Activated naive CD4-positive, alpha-beta T cell treated with anti-CD3 and anti-CD28 coated beads, Interleukin-2, amount 10 ng/mL, durations not matched to agents 7 days and 5 days (primary cell): ENCODE data around the gene NCDN.
"Not testable (repeated sequence)": the region's sequence is repeated elsewhere in the genome, so short reads cannot be mapped to it uniquely, and the experiment has no call there.

Experiments
- CTCF ChIA-PET: fragments of 350-600 bp; sonication (Branson Sonifier 250); formaldehyde crosslinking; loops from one replicate; lab custom pipeline; 2021; ENCODE audit warnings: antibody characterized with exemption; lab: Charles Lee
- DNase-seq: peaks from one replicate; pipeline ENCODE4 v3.0.0-alpha.2; 2020
- H3K27ac Mint-ChIP-seq: one replicate; pipeline ENCODE4 v1.8.0; 2021; ENCODE audit warnings: mild to moderate bottlenecking, moderate library complexity, mixed read lengths
- H3K27me3 Mint-ChIP-seq: one replicate; pipeline ENCODE4 v1.8.0; 2021; ENCODE audit warnings: mild to moderate bottlenecking, mixed read lengths
- H3K36me3 Mint-ChIP-seq: one replicate; pipeline ENCODE4 v1.8.0; 2021; ENCODE audit warnings: mixed read lengths
- H3K4me1 Mint-ChIP-seq: one replicate; pipeline ENCODE4 v1.8.0; 2021; ENCODE audit warnings: mixed read lengths
- H3K4me3 Mint-ChIP-seq: one replicate; pipeline ENCODE4 v1.8.0; 2021; ENCODE audit warnings: mild to moderate bottlenecking, moderate library complexity, mixed read lengths
- H3K9me3 Mint-ChIP-seq: one replicate; pipeline ENCODE4 v1.8.0; 2021; ENCODE audit warnings: mixed read lengths

The NCDN gene

DNA sequence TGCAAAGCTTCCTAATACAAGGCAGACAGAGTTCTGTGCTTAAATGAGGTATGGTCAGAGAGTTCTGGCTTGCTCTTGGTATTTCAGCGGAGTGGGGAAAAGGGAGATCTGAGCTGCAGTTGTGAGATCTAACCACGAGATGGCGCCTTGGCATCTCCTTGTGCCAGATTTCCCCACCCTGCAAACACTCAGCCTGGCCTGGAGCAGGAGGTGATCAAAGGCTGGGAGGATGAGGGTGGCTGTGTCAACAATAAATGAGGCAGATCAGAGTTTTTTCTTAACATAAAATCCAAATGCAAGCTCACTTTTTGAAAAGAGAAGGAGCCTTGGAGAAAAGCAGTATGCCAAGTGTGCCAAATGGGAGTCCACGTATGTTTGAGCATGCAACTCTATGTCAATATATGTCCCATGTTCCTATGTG is 11.4 kb downstream of the NCDN start:
- peak; percentile 80 for DNase-seq
- Mint-ChIP-seq H3K27me3 (peaks cover 35% of the 10 kb centered on the region), H3K36me3 (peaks cover 8% of the 10 kb centered on the region), H3K4me3 (no peak overlapping the region), H3K27ac (no peak overlapping the region), H3K4me1 (peaks cover 6% of the 10 kb centered on the region), H3K9me3 (no peaks in the 10 kb centered on the region)
- CTCF ChIA-PET: interaction anchor here (0.8 to 5.9 kb wide), 21 partner anchors 9 to 213 kb away, joined by 3 to 171 read pairs (median 6); partner anchors contain the start of genes C1orf216 and CLSPN

DNA sequence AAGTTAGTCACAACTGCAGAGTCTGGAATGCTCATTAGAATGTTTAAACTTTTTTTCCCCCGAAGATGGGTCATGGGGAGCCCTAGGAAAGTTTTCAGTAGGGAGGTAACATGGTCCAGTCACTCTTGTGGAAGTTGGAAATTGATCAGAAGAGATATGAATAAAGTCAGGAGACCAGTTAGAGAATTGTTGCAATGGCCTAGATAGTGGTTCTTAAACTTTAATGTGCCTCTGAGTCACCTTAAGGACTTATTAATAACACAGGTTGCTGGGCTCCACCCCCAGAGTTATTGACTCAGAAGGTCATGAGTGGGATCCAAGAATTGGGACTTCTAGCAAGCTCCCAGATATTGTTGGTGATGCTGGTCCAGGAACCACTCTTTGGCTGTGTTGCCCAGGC is 12.3 kb downstream of the NCDN start:
- Mint-ChIP-seq H3K27me3 (peaks cover 43% of the 10 kb centered on the region), H3K27ac (no peak overlapping the region), H3K4me1 (peaks cover 2% of the 10 kb centered on the region), H3K9me3 (no peaks in the 10 kb centered on the region), H3K36me3 (peaks cover 3% of the 10 kb centered on the region), H3K4me3 (no peak overlapping the region)
- CTCF ChIA-PET: interaction anchor here (3.4 to 4.8 kb wide), 2 partner anchors 145 to 158 kb away, joined by 24 to 40 read pairs; no protein-coding TSS in a partner anchor
- DNase-seq: peak; percentile 11

- no peaks in the 10 kb centered on the region for H3K9me3 Mint-ChIP-seq
- peak; percentile 15 for DNase-seq
- CTCF ChIA-PET: interaction anchor here (2.9 to 4.8 kb wide), 3 partner anchors 119 to 157 kb away, joined by 11 to 40 read pairs (median 24); no protein-coding TSS in a partner anchor
- H3K36me3 Mint-ChIP-seq: peaks cover 3% of the 10 kb centered on the region
- H3K27me3 Mint-ChIP-seq: peaks cover 50% of the 10 kb centered on the region
- no peak overlapping the region for H3K27ac Mint-ChIP-seq
- no peak overlapping the region for H3K4me3 Mint-ChIP-seq
- peaks cover 5% of the 10 kb centered on the region for H3K4me1 Mint-ChIP-seq
Observed at GRCh38 chr1:35570589-35571137, 13.1 kb downstream of the NCDN start.

DNA sequence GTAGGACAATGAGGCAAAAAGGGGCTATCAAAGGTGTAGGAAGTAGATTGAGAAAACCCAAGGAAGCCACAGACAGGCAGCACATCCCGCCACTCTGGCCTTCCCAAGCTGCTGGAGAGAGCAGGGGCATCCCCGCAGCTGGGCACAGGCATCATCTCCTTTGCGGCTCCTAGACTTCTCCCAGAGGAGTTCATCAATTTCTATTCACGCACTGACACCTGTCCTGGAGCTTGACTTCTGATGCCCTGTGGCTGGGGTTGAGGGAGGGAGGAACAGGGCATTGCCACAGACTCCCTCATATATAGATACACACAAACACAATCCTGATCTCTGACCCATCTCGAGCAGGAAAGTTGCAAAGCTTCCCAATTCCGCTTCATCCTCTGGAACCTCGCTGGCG is 13.7 kb downstream of the NCDN start:
- Mint-ChIP-seq H3K4me1 (peaks cover 11% of the 10 kb centered on the region), H3K9me3 (no peaks in the 10 kb centered on the region), H3K36me3 (peaks cover 3% of the 10 kb centered on the region), H3K4me3 (no peak overlapping the region), H3K27me3 (peaks cover 56% of the 10 kb centered on the region), H3K27ac (no peak overlapping the region)
- DNase-seq: peak; percentile 18
- CTCF ChIA-PET: interaction anchor here (1.1 to 4.8 kb wide), 7 partner anchors 10 to 167 kb away, joined by 3 to 40 read pairs (median 4); no protein-coding TSS in a partner anchor

DNA sequence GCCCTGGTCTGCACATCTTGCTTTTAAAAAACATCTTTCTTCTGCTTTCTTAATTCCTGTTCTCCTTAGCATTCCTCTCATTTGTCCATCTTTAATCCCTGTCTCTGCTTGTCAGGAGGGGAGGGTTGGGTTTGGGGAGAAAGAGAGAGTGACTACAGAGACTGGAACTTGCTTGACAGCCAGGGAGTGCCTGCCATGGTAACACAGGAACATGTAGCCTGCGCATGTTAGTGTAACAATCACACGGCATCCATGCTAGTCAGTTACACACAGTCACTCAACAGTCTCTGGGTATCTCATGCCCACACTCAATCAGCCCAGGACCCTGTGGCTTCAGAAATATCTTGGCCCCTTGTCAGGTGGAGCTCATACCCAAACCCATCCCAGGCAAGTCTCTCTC is 14.7 kb downstream of the NCDN start:
- CTCF ChIA-PET: interaction anchor here (1.1 to 4.8 kb wide), 7 partner anchors 11 to 165 kb away, joined by 3 to 40 read pairs (median 4); no protein-coding TSS in a partner anchor
- Mint-ChIP-seq H3K27ac (no peak overlapping the region), H3K4me3 (no peak overlapping the region), H3K36me3 (no peaks in the 10 kb centered on the region), H3K9me3 (no peaks in the 10 kb centered on the region), H3K27me3 (peaks cover 65% of the 10 kb centered on the region), H3K4me1 (peaks cover 16% of the 10 kb centered on the region)
- no peak for DNase-seq

GRCh38 chr1:35573198-35574124 is 15.9 kb downstream of the NCDN start, which contains the start of gene TFAP2E:
Gene TFAP2E, plus strand, starts transcription at chr1:35573314. Its CDS starts 264 bp downstream, at chr1:35573578.
- Mint-ChIP-seq H3K27ac (no peak within 1 kb of the TSS), H3K36me3 (peaks cover 3% of the 10 kb centered on the region), H3K4me1 (peaks cover 28% of the 10 kb centered on the region), H3K4me3 (no peak within 1 kb of the TSS), H3K27me3 (peaks cover 76% of the 10 kb centered on the region), H3K9me3 (no peaks in the 10 kb centered on the region)
- CTCF ChIA-PET: interaction anchor here (1.0 to 4.8 kb wide), 5 partner anchors 8 to 561 kb away, joined by 3 to 40 read pairs (median 11); no protein-coding TSS in a partner anchor
- DNase-seq: no peak

GRCh38 chr1:35574125-35574654 is 16.6 kb downstream of the NCDN start:
- no peak overlapping the region for H3K4me3 Mint-ChIP-seq

DNA sequence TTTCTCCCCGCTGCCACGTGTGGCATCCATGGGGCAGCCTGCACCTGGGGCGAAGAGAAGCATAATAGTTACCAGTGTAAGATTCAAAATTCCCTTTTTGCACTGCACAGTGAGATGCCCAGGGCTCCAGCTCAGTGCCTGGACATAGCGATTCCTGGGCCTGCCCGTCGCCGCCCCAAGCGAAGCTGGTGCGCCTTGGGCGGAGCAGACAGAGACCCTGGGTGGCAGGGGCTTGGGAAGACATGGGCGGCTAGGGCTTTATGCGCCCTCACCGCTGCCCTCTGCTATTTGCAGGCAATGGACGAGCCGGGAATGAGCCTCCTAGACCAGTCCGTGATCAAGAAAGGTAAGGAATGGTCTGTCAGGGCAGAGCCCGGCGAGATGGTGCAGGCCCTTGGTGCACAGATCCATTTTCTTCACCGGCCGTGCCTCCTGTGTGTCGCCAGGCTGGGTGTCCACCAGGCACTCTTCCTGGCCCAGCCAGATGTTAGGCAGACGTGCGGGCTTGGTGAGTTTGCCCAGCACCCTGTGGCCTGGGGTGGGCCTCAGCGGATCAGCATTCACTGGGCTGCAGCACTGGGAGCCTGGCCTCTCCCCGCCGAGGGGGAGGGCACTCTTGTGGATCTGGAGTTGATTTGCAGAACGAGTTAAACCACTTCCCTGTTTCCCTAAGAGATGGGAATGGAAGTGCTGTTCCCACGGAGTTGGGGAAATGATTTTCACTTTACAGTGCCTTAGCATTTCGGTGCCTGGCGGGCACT is 17.2 kb downstream of the NCDN start:
- peaks cover 78% of the 10 kb centered on the region for H3K27me3 Mint-ChIP-seq
- H3K4me1 Mint-ChIP-seq: peaks cover 28% of the 10 kb centered on the region

More at GRCh38 chr1:35574125-35574654, 16.6 kb downstream of the NCDN start:
- CTCF ChIA-PET: interaction anchor here (1.0 to 4.8 kb wide), 2 partner anchors 9 to 141 kb away, joined by 3 to 40 read pairs; no protein-coding TSS in a partner anchor
- Mint-ChIP-seq H3K9me3 (no peaks in the 10 kb centered on the region), H3K4me1 (peaks cover 28% of the 10 kb centered on the region), H3K27ac (no peak overlapping the region), H3K27me3 (peaks cover 78% of the 10 kb centered on the region), H3K36me3 (peaks cover 3% of the 10 kb centered on the region)
- no peak for DNase-seq

GRCh38 chr1:35575416-35575958 is 17.9 kb downstream of the NCDN start:
- CTCF ChIA-PET: interaction anchor here (1.5 kb wide), 1 partner anchor 140 kb away, joined by 7 read pairs; no protein-coding TSS in a partner anchor
- no peaks in the 10 kb centered on the region for H3K9me3 Mint-ChIP-seq
- H3K4me1 Mint-ChIP-seq: peaks cover 28% of the 10 kb centered on the region
- peaks cover 3% of the 10 kb centered on the region for H3K36me3 Mint-ChIP-seq
- no peak overlapping the region for H3K4me3 Mint-ChIP-seq
- no peak for DNase-seq
- no peak overlapping the region for H3K27ac Mint-ChIP-seq
- peaks cover 82% of the 10 kb centered on the region for H3K27me3 Mint-ChIP-seq

More for the DNA sequence above, 17.2 kb downstream of the NCDN start:
- no peaks in the 10 kb centered on the region for H3K9me3 Mint-ChIP-seq
- H3K27ac Mint-ChIP-seq: no peak overlapping the region
- H3K4me3 Mint-ChIP-seq: no peak overlapping the region
- CTCF ChIA-PET: no interaction called here
- peaks cover 3% of the 10 kb centered on the region for H3K36me3 Mint-ChIP-seq
- DNase-seq: no peak

GRCh38 chr1:35576061-35576765 is 18.6 kb downstream of the NCDN start:
- Mint-ChIP-seq H3K9me3 (no peaks in the 10 kb centered on the region), H3K27me3 (peaks cover 74% of the 10 kb centered on the region), H3K4me1 (peaks cover 28% of the 10 kb centered on the region), H3K4me3 (peak overlapping the region; percentile 69), H3K36me3 (peaks cover 3% of the 10 kb centered on the region), H3K27ac (peak overlapping the region; percentile 52)
- DNase-seq: no peak
- CTCF ChIA-PET: interaction anchor here (1.5 kb wide), 1 partner anchor 140 kb away, joined by 7 read pairs; no protein-coding TSS in a partner anchor

DNA sequence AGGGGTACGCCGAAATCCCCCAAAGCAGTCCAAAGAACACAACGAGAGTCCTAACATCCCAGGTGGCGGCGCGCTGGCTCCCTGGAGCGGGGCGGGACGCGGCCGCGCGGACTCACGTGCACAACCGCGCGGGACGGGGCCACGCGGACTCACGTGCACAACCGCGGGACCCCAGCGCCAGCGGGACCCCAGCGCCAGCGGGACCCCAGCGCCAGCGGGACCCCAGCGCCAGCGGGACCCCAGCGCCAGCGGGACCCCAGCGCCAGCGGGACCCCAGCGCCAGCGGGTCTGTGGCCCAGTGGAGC is 19.1 kb downstream of the NCDN start:
- H3K27me3 Mint-ChIP-seq: peaks cover 69% of the 10 kb centered on the region
- H3K27ac Mint-ChIP-seq: peak overlapping the region; percentile 52
- DNase-seq, H3K9me3 Mint-ChIP-seq, H3K36me3 Mint-ChIP-seq: not testable (repeated sequence)
- H3K4me3 Mint-ChIP-seq: peak overlapping the region; percentile 69
- H3K4me1 Mint-ChIP-seq: peaks cover 28% of the 10 kb centered on the region
- CTCF ChIA-PET: interaction anchor here (1.5 kb wide), 1 partner anchor 139 kb away, joined by 7 read pairs; no protein-coding TSS in a partner anchor

GRCh38 chr1:35577071-35577998 is 19.7 kb downstream of the NCDN start:
- H3K4me3 Mint-ChIP-seq: peak overlapping the region; percentile 68
- CTCF ChIA-PET: interaction anchor here (0.7 to 2.7 kb wide), 7 partner anchors 8 to 195 kb away, joined by 3 to 12 read pairs (median 6); no protein-coding TSS in a partner anchor
- DNase-seq: peak; percentile 84
- peaks cover 28% of the 10 kb centered on the region for H3K4me1 Mint-ChIP-seq
- H3K27me3 Mint-ChIP-seq: peaks cover 63% of the 10 kb centered on the region
- peak overlapping the region; percentile 62 for H3K27ac Mint-ChIP-seq
- no peaks in the 10 kb centered on the region for H3K9me3 Mint-ChIP-seq
- peaks cover 3% of the 10 kb centered on the region for H3K36me3 Mint-ChIP-seq
